ENCODE measurements around the gene ZNF883. TPM values are rescaled to one million over a fixed set of nuclear protein-coding genes. Genes with fewer than 3 reads are reported as not detected.

The ZNF883 gene
- total and polyA plus RNA-seq, 2 of the 8 experiments (the other 6 are each of a cell fraction or from before 2014, with no cell fraction given), result 6.1 to 20.2 TPM

DNA sequence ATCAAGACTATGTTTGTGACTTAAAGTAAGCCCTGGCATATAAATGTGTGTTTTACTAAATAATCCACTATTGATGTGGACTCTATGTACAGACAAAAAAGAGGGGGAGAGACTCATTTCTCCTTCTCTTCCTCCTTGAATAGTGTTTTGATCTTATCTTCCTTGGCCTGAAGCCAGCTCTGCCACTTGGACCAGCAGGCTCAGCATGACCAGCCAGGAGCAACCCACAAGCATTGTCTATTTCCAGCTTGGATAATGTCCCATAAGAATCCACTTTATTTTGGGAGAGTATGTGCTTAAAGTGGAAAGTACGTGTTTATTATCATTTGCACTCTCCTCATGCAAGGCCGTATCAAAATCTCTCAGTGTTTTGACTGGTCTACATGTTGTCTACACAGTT lies 97.5 kb downstream of the ZNF883 start:
- CTCF ChIA-PET (ENCODE audit: partially characterized antibody), result interaction anchor here (1.2 to 4.9 kb wide), 3 partner anchors 11 to 198 kb away, joined by 3 to 28 read pairs (median 4); no protein-coding TSS in a partner anchor

More for the DNA sequence above, 97.5 kb downstream of the ZNF883 start:
- Histone ChIP-seq H3K27me3 (replicated peaks in 1 of 4; ENCODE audit: control insufficient read depth in 3 of 4, extremely low read depth in 1 of 4, insufficient read depth in 3 of 4, low read length in 3 of 4) (peaks cover 0 to 3% (median 0%) of the 10 kb centered on the region in 4 experiments; a peak in 3 of 7 replicates), H4K20me1 (replicated peaks in 1 of 2; ENCODE audit: control insufficient read depth in 1 of 2, insufficient read depth in 2 of 2, low read length in 2 of 2) (no peaks in the 10 kb centered on the region), H2BK15ac (ENCODE audit: low read length) (no peak overlapping the region), H3K36me3 (ENCODE audit: control insufficient read depth in 2 of 4, insufficient read depth in 4 of 4, low read length in 3 of 4) (no peaks in the 10 kb centered on the region), H2BK20ac (ENCODE audit: low read length) (no peak overlapping the region), H2AK5ac (ENCODE audit: low read depth, low read length) (no peak overlapping the region), H3K18ac (ENCODE audit: extremely low read depth, low read length) (no peak overlapping the region), H3K4me1 (replicated peaks in 1 of 4; ENCODE audit: control insufficient read depth in 3 of 4, insufficient read depth in 4 of 4, low read length in 3 of 4) (no peaks in the 10 kb centered on the region), H3K23ac (ENCODE audit: insufficient read length) (no peak overlapping the region), H3K79me1 (ENCODE audit: low read depth, low read length) (no peaks in the 10 kb centered on the region), H2BK12ac (ENCODE audit: low read depth, low read length) (no peak overlapping the region), H3K56ac (replicated peaks; ENCODE audit: insufficient read length, low read depth, low read length) (no peak overlapping the region), H4K8ac (ENCODE audit: extremely low read depth, insufficient read depth, low read length) (no peak overlapping the region), H3K4me3 (ENCODE audit: extremely low read depth in 1 of 4, insufficient read depth in 2 of 4, low read depth in 3 of 4, low read length in 4 of 4) (no peak overlapping the region), H2BK120ac (replicated peaks; ENCODE audit: low read depth, low read length) (no peak overlapping the region), H3K23me2 (ENCODE audit: low read depth, low read length) (no peaks in the 10 kb centered on the region), H4K5ac (ENCODE audit: insufficient read length, low read depth, low read length) (no peak overlapping the region), H4K91ac (replicated peaks; ENCODE audit: insufficient read length, low read length) (no peak overlapping the region), H3K9ac (replicated peaks in 1 of 4; ENCODE audit: extremely low read depth in 1 of 4, low read depth in 3 of 4, low read length in 3 of 4) (no peak overlapping the region), H2AFZ (ENCODE audit: low read length) (no peak overlapping the region), H3K27ac (ENCODE audit: low read depth, low read length) (no peak overlapping the region), H3K14ac (ENCODE audit: insufficient read length) (no peak overlapping the region), H3K9me3 (ENCODE audit: insufficient read depth in 2 of 2, low read depth in 1 of 2, low read length in 1 of 2) (peaks cover 5 to 9% of the 10 kb centered on the region in 2 experiments), H3K4me2 (ENCODE audit: insufficient read depth in 1 of 2, low read depth in 2 of 2, low read length in 2 of 2) (no peak overlapping the region), H2BK5ac (ENCODE audit: low read depth, low read length) (no peak overlapping the region), H3K79me2 (ENCODE audit: control insufficient read depth in 1 of 2, insufficient read depth in 2 of 2, low read length in 2 of 2) (no peaks in the 10 kb centered on the region), H3K4ac (replicated peaks; ENCODE audit: insufficient read length, low read depth, low read length) (no peak overlapping the region)
- TF ChIP-seq GTF2F1 (IDR thresholded peaks at IDR 0.05; ENCODE audit: borderline replicate concordance, low read depth, low read length), result no peak
- TF ChIP-seq CTBP2 (IDR thresholded peaks at IDR 0.05; ENCODE audit: borderline replicate concordance, insufficient read depth, insufficient read length, low read length), result no peak
- no peak for TF ChIP-seq CHD1 (IDR thresholded peaks at IDR 0.05; ENCODE audit: low read depth, low read length)
- no peak for TF ChIP-seq EZH2 (IDR thresholded peaks at IDR 0.05; ENCODE audit: low read depth, low read length, severe bottlenecking)
- TF ChIP-seq KDM5A (IDR thresholded peaks at IDR 0.05; ENCODE audit: low read length), result no peak
- TF ChIP-seq, protein P1, sequence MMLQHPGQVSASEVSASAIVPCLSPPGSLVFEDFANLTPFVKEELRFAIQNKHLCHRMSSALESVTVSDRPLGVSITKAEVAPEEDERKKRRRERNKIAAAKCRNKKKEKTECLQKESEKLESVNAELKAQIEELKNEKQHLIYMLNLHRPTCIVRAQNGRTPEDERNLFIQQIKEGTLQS (IDR thresholded peaks at IDR 0.05; ENCODE audit: insufficient read depth, low read depth, low read length), result no peak
- no peak for TF ChIP-seq CREB1 (IDR thresholded peaks at IDR 0.05)
- no peak for TF ChIP-seq TBP (IDR thresholded peaks at IDR 0.05; ENCODE audit: low read depth, low read length)
- TF ChIP-seq FOSL1 (IDR thresholded peaks at IDR 0.05; ENCODE audit: insufficient read depth, low read depth, low read length), result no peak
- TF ChIP-seq EP300 (IDR thresholded peaks at IDR 0.05; ENCODE audit: borderline replicate concordance in 1 of 2, low read depth in 2 of 2, low read length in 2 of 2), result no peak
- FAIRE-seq (no peak), DNase-seq (ENCODE audit: low read depth in 1 of 2, low spot score in 2 of 2) (no peak)
- WGBS, 2 experiments (ENCODE audit: extremely low coverage in 1 of 2, insufficient coverage in 1 of 2, insufficient read length in 1 of 2, insufficient replicate concordance in 2 of 2, low coverage in 1 of 2, low lambda C conversion rate in 2 of 2, missing lambda C conversion rate in 1 of 2), result 83% methylated on average over 2 of the region's 2 CpGs; no CpG with 5 or more reads in 1 of the 2 experiments
- POLR2A ChIA-PET (ENCODE audit: partially characterized antibody), result interaction anchor here (0.7 kb wide), 1 partner anchor 53 kb away, joined by 3 read pairs; no protein-coding TSS in a partner anchor
